Brain pericyte (primary cell): ENCODE measurements around the gene AMMECR1.
"Not testable (repeated sequence)": the region's sequence is repeated elsewhere in the genome, so short reads cannot be mapped to it uniquely, and the experiment has no call there.

ENCODE experiments used
- DNase-seq: peaks from one replicate; pipeline ENCODE4 v3.0.0-alpha.2; 2012; ENCODE audit warnings: low read depth, low spot score

Gene AMMECR1

DNA sequence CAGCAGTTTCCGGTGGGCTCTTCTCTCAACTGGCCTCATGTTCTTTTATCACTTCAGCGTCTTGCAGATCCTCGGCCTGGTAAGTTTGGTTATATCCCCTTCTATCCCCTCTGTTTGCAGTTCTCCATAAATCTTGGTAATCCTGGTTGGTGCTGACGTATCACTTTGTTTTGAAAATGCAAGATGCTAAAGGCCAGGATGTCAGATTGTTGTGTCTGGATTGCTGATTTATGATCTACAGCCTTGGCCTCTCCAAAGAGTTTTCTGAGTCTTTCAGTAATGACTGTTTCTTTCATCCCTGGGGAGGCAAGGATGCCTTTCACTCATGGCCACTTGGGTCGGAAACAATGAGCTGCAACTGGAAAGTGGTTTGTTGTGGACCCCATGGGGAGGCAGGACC, 146.4 kb downstream of the AMMECR1 start:
- no peak for DNase-seq

DNA sequence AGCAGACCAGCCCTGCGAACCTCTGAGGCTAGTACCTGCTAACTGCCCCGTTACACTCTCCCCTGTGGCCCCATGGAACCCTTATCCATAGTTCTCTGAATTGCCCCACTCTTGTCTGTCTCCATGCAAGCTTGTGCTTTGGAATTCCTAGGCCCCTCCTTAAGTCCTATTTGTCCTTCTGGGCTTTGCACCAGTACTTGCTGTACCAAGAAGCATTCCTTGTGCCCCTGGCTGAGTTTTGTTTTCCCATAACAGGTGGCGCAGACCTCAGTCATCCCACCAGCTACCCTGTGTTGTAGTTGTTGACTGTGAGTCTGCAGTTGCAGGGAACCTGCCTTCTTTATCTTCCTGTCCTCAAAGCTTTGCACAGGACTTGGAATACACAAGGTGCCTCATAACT, 147.9 kb downstream of the AMMECR1 start:
- DNase-seq, result no peak

DNA sequence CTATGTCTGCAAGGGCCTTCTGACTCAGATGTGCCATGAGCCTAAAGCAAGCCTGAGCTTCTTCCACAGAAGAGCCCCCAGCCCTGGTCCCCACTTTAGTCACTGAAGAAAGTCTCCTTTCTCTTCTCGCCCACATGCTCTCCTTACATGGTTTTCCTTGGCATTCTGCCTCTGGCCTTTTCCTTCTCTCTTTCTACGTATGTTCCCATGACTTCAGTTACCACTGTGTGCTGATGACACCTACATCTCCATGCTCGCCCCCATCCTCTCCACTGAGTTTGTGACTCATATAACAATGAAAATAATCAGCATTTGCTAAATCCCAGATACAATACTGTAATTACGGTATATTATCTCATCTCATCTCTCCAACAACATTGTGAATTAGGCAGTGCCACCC, 149.3 kb downstream of the AMMECR1 start:
- DNase-seq, result no peak

DNA sequence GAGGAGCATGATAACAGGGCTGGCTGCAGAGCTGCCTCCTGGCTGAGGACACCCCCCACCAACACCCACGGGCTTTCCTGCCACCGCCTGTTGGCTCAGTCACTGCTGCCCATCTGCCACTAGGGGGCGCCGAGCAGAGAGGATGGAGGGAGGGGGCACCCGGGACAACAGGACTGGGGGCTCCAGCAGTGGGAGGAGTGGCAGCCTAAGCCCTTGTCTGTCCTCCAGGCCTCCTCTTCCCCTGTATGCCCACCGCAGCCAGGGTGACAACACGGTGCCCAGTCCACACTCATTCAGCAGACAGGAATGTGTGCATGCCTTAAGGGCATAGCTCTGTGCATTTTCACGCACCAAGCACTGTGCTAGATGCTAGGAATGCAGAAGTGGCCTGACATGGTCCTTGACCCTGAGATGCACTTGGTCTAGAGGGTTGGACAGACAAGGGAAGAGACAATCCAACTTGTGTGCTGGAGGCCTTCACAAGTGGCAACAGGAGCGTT, 149.9 kb downstream of the AMMECR1 start:
- DNase-seq, result no peak

DNA sequence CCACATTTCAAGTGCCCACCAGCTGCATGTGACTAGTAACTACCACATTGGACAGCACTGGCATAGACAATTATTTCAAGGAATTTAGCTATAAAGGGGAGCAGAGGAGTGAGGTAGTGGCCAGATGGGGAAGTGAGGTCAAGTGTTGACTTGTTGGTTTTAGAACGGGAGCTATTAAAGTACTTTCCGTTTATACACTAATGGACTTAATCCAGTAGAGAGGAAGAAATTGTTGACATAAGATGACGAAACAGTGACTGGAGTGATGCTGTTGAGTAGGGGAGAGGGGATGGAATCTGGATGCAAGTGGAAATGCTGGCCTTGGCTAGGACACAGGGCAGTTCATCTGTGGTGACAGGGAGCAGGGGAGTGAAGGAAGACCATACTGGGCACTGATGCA, 154.4 kb downstream of the AMMECR1 start:
- no peak for DNase-seq

- DNase-seq, result no peak
These were observed 155.0 kb downstream of the AMMECR1 start for GRCh38 chrX:110162867-110163266.

GRCh38 chrX:110162131-110162530, 155.8 kb downstream of the AMMECR1 start:
- DNase-seq, result no peak

GRCh38 chrX:110161361-110161686, 156.6 kb downstream of the AMMECR1 start:
- no peak for DNase-seq

- DNase-seq, result no peak
These were observed 158.0 kb downstream of the AMMECR1 start for GRCh38 chrX:110159865-110160264.

GRCh38 chrX:110159235-110159634, 158.7 kb downstream of the AMMECR1 start:
- DNase-seq, result no peak

DNA sequence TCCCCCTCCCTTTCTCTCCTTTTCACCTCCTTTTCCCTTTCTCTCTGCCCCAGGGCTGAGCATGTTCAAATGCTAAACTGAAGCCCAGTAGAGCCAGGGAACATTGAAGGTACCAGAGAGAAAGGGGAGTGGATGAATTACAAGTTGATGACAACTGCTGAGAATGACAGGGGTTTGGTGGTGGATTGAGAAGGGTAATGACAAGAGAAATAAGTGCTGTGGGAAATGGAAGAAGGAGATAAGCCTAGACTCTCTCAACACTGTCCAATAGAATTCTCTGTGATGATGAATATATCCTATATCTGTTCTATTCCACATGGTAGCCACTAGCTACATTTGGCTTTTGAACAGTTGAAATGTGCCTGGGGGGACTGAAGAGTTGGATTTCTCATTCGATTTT, 160.4 kb downstream of the AMMECR1 start:
- no peak for DNase-seq

- DNase-seq, result no peak
These were observed 161.6 kb downstream of the AMMECR1 start for GRCh38 chrX:110156167-110156754.

DNA sequence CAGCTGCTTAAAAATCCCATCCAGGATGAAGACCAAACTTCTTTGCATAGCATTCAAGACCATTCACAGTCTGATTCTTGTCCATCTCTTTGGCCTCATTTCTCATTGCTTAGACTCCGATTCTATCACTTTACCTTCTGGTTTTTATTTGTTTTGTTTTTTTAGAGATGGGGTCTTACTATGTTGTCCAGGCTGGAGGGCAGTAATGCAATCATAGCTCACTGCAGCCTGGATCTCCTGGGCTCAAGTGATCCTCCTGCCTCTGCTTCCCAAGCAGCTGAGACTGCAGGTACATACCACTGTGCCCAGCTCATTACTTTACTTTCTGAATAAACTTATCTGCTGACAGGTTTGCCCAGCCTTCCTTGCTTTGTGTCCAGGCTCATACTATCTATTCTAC, 162.1 kb downstream of the AMMECR1 start:
- no peak for DNase-seq

- DNase-seq, result not testable (repeated sequence)
These were observed 163.6 kb downstream of the AMMECR1 start for GRCh38 chrX:110154328-110154727.

GRCh38 chrX:110153896-110154295, 164.0 kb downstream of the AMMECR1 start:
- DNase-seq, result no peak

DNA sequence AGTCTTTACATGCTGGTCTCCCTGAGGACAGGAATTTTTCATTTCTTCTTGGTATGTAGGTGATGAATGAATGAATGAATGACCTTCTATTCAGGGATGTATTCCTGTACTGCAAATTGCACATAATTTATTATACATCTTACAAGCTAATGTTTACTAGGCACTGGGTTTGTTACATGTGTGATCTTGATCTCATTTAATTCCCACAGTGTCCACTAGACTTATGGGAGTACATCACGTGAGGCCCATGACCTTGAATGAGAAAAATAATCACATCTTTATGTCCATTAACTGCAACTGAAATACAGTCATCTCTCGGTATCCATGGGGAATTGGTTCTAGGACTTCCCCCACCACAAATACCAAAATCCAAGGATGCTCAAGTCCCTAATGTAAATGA, 164.6 kb downstream of the AMMECR1 start:
- DNase-seq, result no peak

DNA sequence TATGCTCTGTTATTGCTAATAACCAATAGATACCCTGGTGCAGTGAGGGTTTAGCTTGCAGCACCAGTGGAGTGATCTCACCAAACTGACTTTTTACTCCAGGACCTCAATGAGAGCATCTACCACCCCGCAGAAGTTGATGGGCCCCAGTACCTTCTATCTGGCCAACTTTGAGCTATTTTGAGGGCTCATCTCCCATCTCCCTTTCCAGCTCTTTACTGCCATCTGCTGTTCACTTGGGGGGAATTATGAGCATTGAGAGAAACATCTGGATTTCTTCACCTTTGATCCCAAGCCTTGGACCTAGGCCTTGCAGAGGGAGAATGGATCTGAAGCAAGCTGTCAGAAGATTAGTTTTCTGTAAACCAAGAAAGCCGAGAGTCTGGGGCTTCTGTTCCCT, 171.4 kb downstream of the AMMECR1 start:
- DNase-seq, result no peak

DNA sequence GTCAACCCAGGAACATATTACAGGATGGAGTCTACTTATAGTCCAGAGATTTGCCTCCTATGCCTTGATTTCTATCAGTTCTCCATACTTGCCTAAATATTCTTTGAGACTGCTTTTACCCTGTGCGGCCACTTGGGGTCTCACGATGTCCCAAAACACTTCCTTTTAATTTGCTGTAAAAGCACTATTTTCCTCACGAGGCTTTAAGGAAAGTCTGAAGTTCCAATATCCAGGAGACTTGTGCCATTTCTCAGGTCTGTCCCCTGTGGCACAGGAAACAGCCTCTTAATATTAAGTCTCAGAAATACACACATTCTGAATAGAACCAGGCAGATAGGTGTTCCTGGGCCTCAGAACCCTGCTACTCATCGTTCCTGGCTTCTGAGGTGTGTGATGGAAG, 172.0 kb downstream of the AMMECR1 start:
- DNase-seq, result no peak

DNA sequence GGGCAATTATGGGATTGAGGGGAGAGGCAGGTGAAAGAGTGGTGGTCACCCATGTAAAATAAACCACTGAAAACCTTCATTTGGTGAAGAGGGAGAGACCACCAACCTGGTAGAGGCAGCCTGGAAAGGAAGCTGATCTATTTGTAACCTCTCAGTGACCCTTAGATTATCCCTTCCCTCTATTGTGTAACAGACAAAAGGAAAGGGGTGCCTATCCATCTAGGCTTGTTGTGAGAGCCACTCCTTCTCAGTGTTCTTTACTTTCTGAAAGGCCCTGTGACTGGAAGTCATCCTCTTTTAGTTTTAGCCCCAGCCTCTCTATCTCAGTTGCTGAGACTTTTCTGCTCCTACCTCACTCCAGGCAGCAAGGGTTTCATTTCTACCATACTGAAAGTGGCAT, 172.6 kb downstream of the AMMECR1 start:
- no peak for DNase-seq
